GM12874 (cell line): Measurements from ENCODE around the gene ALDOC.

Experiments used
- CTCF ChIP-seq: IDR thresholded peaks from 2 replicates; pipeline ENCODE4 v1.5.1; 2011; ENCODE audit warnings: low read depth, mild to moderate bottlenecking, control low read depth, low read length, moderate library complexity; ENCODE audit not compliant: insufficient read depth

The ALDOC gene

GRCh38 chr17:28572259-28573039 lies 4.2 kb downstream of the ALDOC start:
- TF ChIP-seq CTCF, result no peak

- no peak for TF ChIP-seq CTCF
These were observed 5.2 kb downstream of the ALDOC start, which contains the start of gene PIGS for GRCh38 chr17:28571361-28572122. Gene PIGS, minus strand, starts transcription at chr17:28571524. Its CDS starts 28 bp downstream, at chr17:28571496.

- TF ChIP-seq CTCF, result no peak
These were observed 5.9 kb downstream of the ALDOC start for GRCh38 chr17:28570716-28571360.

- TF ChIP-seq CTCF, result no peak
These were observed 7.2 kb downstream of the ALDOC start for GRCh38 chr17:28569446-28569845.

- no peak for TF ChIP-seq CTCF
These were observed 9.1 kb downstream of the ALDOC start for GRCh38 chr17:28567604-28568003.

- TF ChIP-seq CTCF, result no peak
These were observed 13.2 kb downstream of the ALDOC start for GRCh38 chr17:28563475-28563874.

- TF ChIP-seq CTCF, result no peak
These were observed 21.7 kb downstream of the ALDOC start for GRCh38 chr17:28555022-28555421.
